Astrocyte (in vitro differentiated cells and primary cell): ENCODE measurements around the gene MBD5. TPM values are rescaled to one million over a fixed set of nuclear protein-coding genes. Genes with fewer than 3 reads are reported as not detected.
A peak's percentile ranks its signal among the peaks of the same experiment; 100 is the strongest.

Experiments used
- DNase-seq: peaks from one replicate; pipeline ENCODE4 v3.0.0-alpha.2; 2010; ENCODE audit warnings: low read depth
- FAIRE-seq: peaks from 2 replicates; lab custom pipeline; 2011; peaks lifted over from hg19 to GRCh38; lab: Jason Lieb, UNC
- H2AFZ ChIP-seq: 2 replicates; pipeline ENCODE4 v1.6.0; 2012; ENCODE audit warnings: low read depth, low read length, inconsistent platforms
- H3K27ac ChIP-seq: 2 replicates; pipeline ENCODE4 v1.5.1; 2011; ENCODE audit warnings: low read depth, low read length, inconsistent platforms
- H3K27me3 ChIP-seq: 2 replicates; pipeline ENCODE4 v1.6.0; 2011; ENCODE audit warnings: low read length, inconsistent platforms; ENCODE audit not compliant: insufficient read depth
- H3K36me3 ChIP-seq: 2 replicates; pipeline ENCODE4 v1.5.1; 2011; ENCODE audit warnings: low read length, inconsistent platforms; ENCODE audit not compliant: insufficient read depth
- H3K4me1 ChIP-seq: 2 replicates; pipeline ENCODE4 v1.5.1; 2011; ENCODE audit warnings: low read length, inconsistent platforms; ENCODE audit not compliant: insufficient read depth
- H3K4me2 ChIP-seq: 2 replicates; pipeline ENCODE4 v1.6.0; 2012; ENCODE audit warnings: low read length, inconsistent platforms
- H3K4me3 ChIP-seq: 2 replicates; pipeline ENCODE4 v1.5.1; 2011; ENCODE audit warnings: low read depth, mild to moderate bottlenecking, low read length, inconsistent platforms; ENCODE audit not compliant: insufficient read depth
- H3K79me2 ChIP-seq: 2 replicates; pipeline ENCODE4 v1.6.0; 2012; ENCODE audit warnings: mild to moderate bottlenecking, low read length, inconsistent platforms; ENCODE audit not compliant: insufficient read depth
- H3K9ac ChIP-seq: 2 replicates; pipeline ENCODE4 v1.6.0; 2012; ENCODE audit warnings: mild to moderate bottlenecking, low read length, inconsistent platforms
- H3K9me3 ChIP-seq: 2 replicates; pipeline ENCODE4 v1.5.1; 2012; ENCODE audit warnings: low read depth, mild to moderate bottlenecking, low read length, inconsistent platforms; ENCODE audit not compliant: insufficient read depth
- H4K20me1 ChIP-seq: 2 replicates; pipeline ENCODE4 v1.6.0; 2012; ENCODE audit warnings: low read length, inconsistent platforms; ENCODE audit not compliant: insufficient read depth
- H3K27ac Mint-ChIP-seq: one replicate; pipeline ENCODE4 v1.8.0; 2021; ENCODE audit warnings: mild to moderate bottlenecking, mixed read lengths; ENCODE audit not compliant: unreplicated experiment
- H3K27me3 Mint-ChIP-seq: one replicate; pipeline ENCODE4 v1.8.0; 2021; ENCODE audit warnings: low read depth, mixed read lengths; ENCODE audit not compliant: unreplicated experiment
- H3K36me3 Mint-ChIP-seq: one replicate; pipeline ENCODE4 v1.8.0; 2021; ENCODE audit warnings: low read depth, mixed read lengths; ENCODE audit not compliant: unreplicated experiment
- H3K4me1 Mint-ChIP-seq: one replicate; pipeline ENCODE4 v1.8.0; 2021; ENCODE audit warnings: low read depth, mixed read lengths; ENCODE audit not compliant: unreplicated experiment
- H3K4me3 Mint-ChIP-seq: one replicate; pipeline ENCODE4 v1.8.0; 2021; ENCODE audit warnings: mild to moderate bottlenecking, moderate library complexity, mixed read lengths; ENCODE audit not compliant: unreplicated experiment
- H3K9me3 Mint-ChIP-seq: one replicate; pipeline ENCODE4 v1.8.0; 2021; ENCODE audit warnings: mild to moderate bottlenecking, mixed read lengths; ENCODE audit not compliant: unreplicated experiment
- CTCF ChIP-seq: IDR thresholded peaks from 2 replicates; pipeline ENCODE4 v1.5.1; 2011; ENCODE audit warnings: low read depth, mild to moderate bottlenecking, inconsistent platforms, low read length, moderate library complexity; ENCODE audit not compliant: insufficient read depth
- EZH2 ChIP-seq: IDR thresholded peaks from 2 replicates; pipeline ENCODE4 v1.6.1; 2012; ENCODE audit warnings: mild to moderate bottlenecking, low read length, inconsistent platforms; ENCODE audit not compliant: insufficient read depth
- total RNA-seq: library from RNA; stranded (reverse); gene quantifications from 2 replicates; pipeline ENCODE4 v1.2.1, GENCODE V29; 2021

The MBD5 gene
- total RNA-seq, 1 donor from 2014 or later: 53.6 TPM

GRCh38 chr2:148257276-148257675, 236.4 kb downstream of the MBD5 start:
- Histone ChIP-seq H3K79me2 (no peaks in the 10 kb centered on the region), H3K9ac (no peak overlapping the region), H3K36me3 (no peaks in the 10 kb centered on the region), H3K4me2 (no peak overlapping the region), H3K9me3 (peaks cover 7% of the 10 kb centered on the region), H2AFZ (no peak overlapping the region), H3K4me3 (no peak overlapping the region), H4K20me1 (no peaks in the 10 kb centered on the region), H3K4me1 (no peaks in the 10 kb centered on the region), H3K27me3 (no peaks in the 10 kb centered on the region), H3K27ac (no peak overlapping the region)
- no peak for FAIRE-seq
- no peak overlapping the region for H3K4me3 Mint-ChIP-seq
- no peaks in the 10 kb centered on the region for H3K4me1 Mint-ChIP-seq
- H3K9me3 Mint-ChIP-seq: peaks cover 18% of the 10 kb centered on the region
- no peak for DNase-seq
- no peak for TF ChIP-seq CTCF
- H3K27me3 Mint-ChIP-seq: no peaks in the 10 kb centered on the region
- H3K36me3 Mint-ChIP-seq: peaks cover 54% of the 10 kb centered on the region
- H3K27ac Mint-ChIP-seq: no peak overlapping the region

GRCh38 chr2:148258124-148258523, 237.2 kb downstream of the MBD5 start:
- Mint-ChIP-seq H3K4me3 (no peak overlapping the region), H3K36me3 (peaks cover 51% of the 10 kb centered on the region), H3K9me3 (peaks cover 18% of the 10 kb centered on the region), H3K27ac (no peak overlapping the region), H3K27me3 (no peaks in the 10 kb centered on the region), H3K4me1 (no peaks in the 10 kb centered on the region)
- Histone ChIP-seq H3K27ac (no peak overlapping the region), H3K4me1 (no peaks in the 10 kb centered on the region), H3K9ac (no peak overlapping the region), H3K27me3 (no peaks in the 10 kb centered on the region), H2AFZ (no peak overlapping the region), H3K79me2 (no peaks in the 10 kb centered on the region), H3K9me3 (peaks cover 7% of the 10 kb centered on the region), H3K36me3 (no peaks in the 10 kb centered on the region), H3K4me3 (no peak overlapping the region), H4K20me1 (no peaks in the 10 kb centered on the region), H3K4me2 (no peak overlapping the region)
- FAIRE-seq (no peak), DNase-seq (no peak)
- TF ChIP-seq EZH2: no peak
- no peak for TF ChIP-seq CTCF

- H3K36me3 Mint-ChIP-seq: peaks cover 41% of the 10 kb centered on the region
These were observed 238.8 kb downstream of the MBD5 start for GRCh38 chr2:148259674-148260073.

More at GRCh38 chr2:148259674-148260073, 238.8 kb downstream of the MBD5 start:
- Histone ChIP-seq H3K4me1 (no peaks in the 10 kb centered on the region), H3K4me3 (no peak overlapping the region), H3K4me2 (no peak overlapping the region), H4K20me1 (no peaks in the 10 kb centered on the region), H3K27ac (no peak overlapping the region), H2AFZ (no peak overlapping the region), H3K9me3 (no peaks in the 10 kb centered on the region), H3K27me3 (no peaks in the 10 kb centered on the region), H3K9ac (no peak overlapping the region), H3K79me2 (no peaks in the 10 kb centered on the region), H3K36me3 (no peaks in the 10 kb centered on the region)
- Mint-ChIP-seq H3K9me3 (peaks cover 5% of the 10 kb centered on the region), H3K4me3 (no peak overlapping the region), H3K27ac (no peak overlapping the region), H3K27me3 (no peaks in the 10 kb centered on the region), H3K4me1 (no peaks in the 10 kb centered on the region)
- DNase-seq (peak; percentile 27), FAIRE-seq (no peak)
- TF ChIP-seq CTCF: peak; percentile 7
- TF ChIP-seq EZH2: no peak
